Ovary (tissue), 3 donors: ENCODE data around the gene USP47.

Experiments used
- EP300 ChIP-seq: sonication (generic); formaldehyde crosslinking; IDR thresholded peaks from one replicate; pipeline ENCODE4 v1.6.1; 2017; ENCODE audit warnings: antibody characterized with exemption
- POLR2A ChIP-seq: fragments of 450-650 bp; IDR thresholded peaks from one replicate; pipeline ENCODE4 v1.6.1; 2017; ENCODE audit warnings: antibody characterized with exemption, mild to moderate bottlenecking, moderate library complexity
- TF ChIP-seq, protein P1 (sequence below), 3 donors: fragments of 450-650 bp in 2 of 3; fragments of 200-600 bp in 1 of 3; IDR thresholded peaks; one replicate each; pipeline versions ENCODE4 v1.5.1 to v1.8.0; 2016 to 2022; ENCODE audit warnings: antibody characterized with exemption in 3 of 3, mild to moderate bottlenecking in 1 of 3
- donor health status: DM: no; HTN: no; CAD: no.

DNA sequence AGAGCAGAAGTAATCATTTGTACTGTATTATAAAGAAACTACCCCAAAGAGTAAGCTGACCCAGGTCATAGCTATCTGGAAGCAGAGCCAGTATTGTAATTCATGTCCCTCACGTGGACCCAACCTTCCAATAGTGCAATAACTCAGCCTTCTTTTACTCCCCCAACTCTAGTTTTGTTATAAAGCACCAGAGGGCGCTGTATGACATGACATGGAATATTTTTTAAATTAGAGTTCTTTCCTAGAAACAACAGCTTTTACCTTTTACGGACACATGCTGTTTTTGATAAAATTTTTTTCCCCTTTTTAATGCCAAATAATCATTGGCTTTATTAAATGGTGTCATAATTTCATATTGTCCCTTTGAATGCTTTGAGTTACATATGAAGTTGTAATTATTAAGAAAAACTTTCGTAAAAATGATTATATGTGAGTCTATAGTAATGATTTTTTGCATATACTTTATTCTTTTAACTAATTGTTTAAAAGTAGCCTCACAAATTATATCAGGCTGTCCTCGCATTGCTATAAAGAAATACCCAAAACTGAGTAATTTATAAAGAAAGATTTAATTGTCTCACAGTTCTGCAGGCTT, 89.8 kb downstream of the USP47 start:
- TF ChIP-seq, protein P1, sequence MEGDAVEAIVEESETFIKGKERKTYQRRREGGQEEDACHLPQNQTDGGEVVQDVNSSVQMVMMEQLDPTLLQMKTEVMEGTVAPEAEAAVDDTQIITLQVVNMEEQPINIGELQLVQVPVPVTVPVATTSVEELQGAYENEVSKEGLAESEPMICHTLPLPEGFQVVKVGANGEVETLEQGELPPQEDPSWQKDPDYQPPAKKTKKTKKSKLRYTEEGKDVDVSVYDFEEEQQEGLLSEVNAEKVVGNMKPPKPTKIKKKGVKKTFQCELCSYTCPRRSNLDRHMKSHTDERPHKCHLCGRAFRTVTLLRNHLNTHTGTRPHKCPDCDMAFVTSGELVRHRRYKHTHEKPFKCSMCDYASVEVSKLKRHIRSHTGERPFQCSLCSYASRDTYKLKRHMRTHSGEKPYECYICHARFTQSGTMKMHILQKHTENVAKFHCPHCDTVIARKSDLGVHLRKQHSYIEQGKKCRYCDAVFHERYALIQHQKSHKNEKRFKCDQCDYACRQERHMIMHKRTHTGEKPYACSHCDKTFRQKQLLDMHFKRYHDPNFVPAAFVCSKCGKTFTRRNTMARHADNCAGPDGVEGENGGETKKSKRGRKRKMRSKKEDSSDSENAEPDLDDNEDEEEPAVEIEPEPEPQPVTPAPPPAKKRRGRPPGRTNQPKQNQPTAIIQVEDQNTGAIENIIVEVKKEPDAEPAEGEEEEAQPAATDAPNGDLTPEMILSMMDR (IDR thresholded peaks at IDR 0.05) = peak; percentile 34 to 65 (median 65)
- TF ChIP-seq POLR2A (no peak), EP300 (no peak)
